ENCODE data around the gene SH3D19.

DNA sequence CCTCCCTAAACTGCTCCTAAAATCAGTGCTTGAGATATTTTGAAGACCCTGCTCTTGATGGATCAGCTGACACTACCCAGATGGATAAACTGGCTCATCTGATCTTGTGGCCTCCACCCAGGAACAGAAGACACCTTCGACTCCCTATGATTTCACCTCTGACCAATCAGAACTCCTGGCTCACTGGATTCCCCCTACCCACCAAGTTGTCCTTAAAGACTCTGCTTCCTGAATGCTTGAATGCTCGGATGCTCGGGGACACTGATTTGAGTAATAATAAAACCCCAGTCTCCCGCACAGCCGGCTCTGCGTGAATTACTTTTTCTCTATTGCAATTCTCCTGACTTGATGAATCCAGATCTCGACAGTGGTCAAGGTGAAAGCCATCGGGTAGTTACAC is 237.9 kb downstream of the SH3D19 start:
- no peak for TF ChIP-seq POLR2A (IDR thresholded peaks at IDR 0.05)
- TF ChIP-seq, protein P1, sequence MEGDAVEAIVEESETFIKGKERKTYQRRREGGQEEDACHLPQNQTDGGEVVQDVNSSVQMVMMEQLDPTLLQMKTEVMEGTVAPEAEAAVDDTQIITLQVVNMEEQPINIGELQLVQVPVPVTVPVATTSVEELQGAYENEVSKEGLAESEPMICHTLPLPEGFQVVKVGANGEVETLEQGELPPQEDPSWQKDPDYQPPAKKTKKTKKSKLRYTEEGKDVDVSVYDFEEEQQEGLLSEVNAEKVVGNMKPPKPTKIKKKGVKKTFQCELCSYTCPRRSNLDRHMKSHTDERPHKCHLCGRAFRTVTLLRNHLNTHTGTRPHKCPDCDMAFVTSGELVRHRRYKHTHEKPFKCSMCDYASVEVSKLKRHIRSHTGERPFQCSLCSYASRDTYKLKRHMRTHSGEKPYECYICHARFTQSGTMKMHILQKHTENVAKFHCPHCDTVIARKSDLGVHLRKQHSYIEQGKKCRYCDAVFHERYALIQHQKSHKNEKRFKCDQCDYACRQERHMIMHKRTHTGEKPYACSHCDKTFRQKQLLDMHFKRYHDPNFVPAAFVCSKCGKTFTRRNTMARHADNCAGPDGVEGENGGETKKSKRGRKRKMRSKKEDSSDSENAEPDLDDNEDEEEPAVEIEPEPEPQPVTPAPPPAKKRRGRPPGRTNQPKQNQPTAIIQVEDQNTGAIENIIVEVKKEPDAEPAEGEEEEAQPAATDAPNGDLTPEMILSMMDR (IDR thresholded peaks at IDR 0.05) = no peak

Measured in testis (tissue), 2 donors.